ENCODE results near the gene CATSPER3. TPM values are rescaled to one million over a fixed set of nuclear protein-coding genes. Genes with fewer than 3 reads are reported as not detected.

Gene CATSPER3
- total RNA-seq, 1 experiment from 2014 or later = 1.9 TPM

DNA sequence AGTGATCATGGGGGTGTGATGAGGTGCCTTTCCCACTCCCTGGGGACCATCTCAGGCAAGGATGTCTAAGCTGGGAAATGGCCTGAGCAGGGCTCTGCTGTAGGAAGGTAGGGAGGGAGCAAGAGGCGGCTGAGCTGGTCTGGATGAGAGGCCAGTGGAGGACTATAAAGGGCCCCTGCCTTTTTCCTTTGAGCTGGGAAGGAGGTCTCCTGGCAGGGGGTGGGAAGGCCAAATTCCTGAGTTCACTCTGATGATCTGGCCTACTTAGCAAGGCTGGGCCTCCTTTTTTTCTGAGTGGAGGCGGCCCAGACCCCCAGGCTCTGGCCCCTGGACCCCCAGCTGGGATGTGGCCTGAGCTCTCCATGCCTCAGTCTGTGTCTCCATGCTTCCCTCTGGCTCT, 80.6 kb downstream of the CATSPER3 start:
- Mint-ChIP-seq H3K36me3 (ENCODE audit: insufficient read depth, unreplicated experiment) (peaks cover 7% of the 10 kb centered on the region), H3K4me1 (ENCODE audit: insufficient read depth, unreplicated experiment) (no peaks in the 10 kb centered on the region), H3K27me3 (ENCODE audit: insufficient read depth, unreplicated experiment) (no peaks in the 10 kb centered on the region), H3K9me3 (ENCODE audit: unreplicated experiment) (no peaks in the 10 kb centered on the region), H3K27ac (ENCODE audit: low read depth, unreplicated experiment) (no peak overlapping the region), H3K4me3 (ENCODE audit: unreplicated experiment) (no peak overlapping the region)
- no TSS peak for BruUV-seq (replicated peaks)
- ChIA-PET POLR2A (no interaction called here), CTCF (interaction anchor here (0.7 to 0.9 kb wide), 2 partner anchors 11 to 16 kb away, joined by 3 read pairs; no protein-coding TSS in a partner anchor)
- DNase-seq (ENCODE audit: unreplicated experiment) = no peak
- TF ChIP-seq, protein P1, sequence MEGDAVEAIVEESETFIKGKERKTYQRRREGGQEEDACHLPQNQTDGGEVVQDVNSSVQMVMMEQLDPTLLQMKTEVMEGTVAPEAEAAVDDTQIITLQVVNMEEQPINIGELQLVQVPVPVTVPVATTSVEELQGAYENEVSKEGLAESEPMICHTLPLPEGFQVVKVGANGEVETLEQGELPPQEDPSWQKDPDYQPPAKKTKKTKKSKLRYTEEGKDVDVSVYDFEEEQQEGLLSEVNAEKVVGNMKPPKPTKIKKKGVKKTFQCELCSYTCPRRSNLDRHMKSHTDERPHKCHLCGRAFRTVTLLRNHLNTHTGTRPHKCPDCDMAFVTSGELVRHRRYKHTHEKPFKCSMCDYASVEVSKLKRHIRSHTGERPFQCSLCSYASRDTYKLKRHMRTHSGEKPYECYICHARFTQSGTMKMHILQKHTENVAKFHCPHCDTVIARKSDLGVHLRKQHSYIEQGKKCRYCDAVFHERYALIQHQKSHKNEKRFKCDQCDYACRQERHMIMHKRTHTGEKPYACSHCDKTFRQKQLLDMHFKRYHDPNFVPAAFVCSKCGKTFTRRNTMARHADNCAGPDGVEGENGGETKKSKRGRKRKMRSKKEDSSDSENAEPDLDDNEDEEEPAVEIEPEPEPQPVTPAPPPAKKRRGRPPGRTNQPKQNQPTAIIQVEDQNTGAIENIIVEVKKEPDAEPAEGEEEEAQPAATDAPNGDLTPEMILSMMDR (IDR thresholded peaks at IDR 0.05; ENCODE audit: unreplicated experiment) = no peak
- intact Hi-C loops (cut with micrococcal nuclease) = no loop called here

DNA sequence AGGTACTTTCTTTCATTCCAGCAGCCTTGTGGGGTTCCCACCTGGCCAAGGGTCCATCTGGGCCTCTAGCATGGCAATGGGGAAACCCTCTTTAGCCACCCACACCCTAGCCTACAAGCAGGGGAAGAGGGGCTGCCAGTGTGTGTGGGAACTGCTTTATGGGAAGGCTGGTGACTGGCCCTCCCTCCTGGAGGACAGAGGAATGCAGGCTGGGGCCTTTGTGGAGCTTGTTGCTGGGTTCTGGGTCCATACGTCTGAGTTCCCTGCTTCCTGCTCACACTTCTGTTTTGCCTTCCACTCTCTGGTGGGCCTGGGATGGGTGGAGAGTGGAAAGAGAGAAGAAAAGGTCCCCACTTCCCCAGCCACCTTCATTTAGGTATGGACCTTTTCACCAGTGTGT, 81.2 kb downstream of the CATSPER3 start:
- POLR2A ChIA-PET = no interaction called here
- TF ChIP-seq, protein P1 (IDR thresholded peaks at IDR 0.05; ENCODE audit: unreplicated experiment) = no peak
- no TSS peak for BruUV-seq (replicated peaks)
- Mint-ChIP-seq H3K9me3 (ENCODE audit: unreplicated experiment) (no peaks in the 10 kb centered on the region), H3K36me3 (ENCODE audit: insufficient read depth, unreplicated experiment) (peaks cover 7% of the 10 kb centered on the region), H3K27ac (ENCODE audit: low read depth, unreplicated experiment) (no peak overlapping the region), H3K4me1 (ENCODE audit: insufficient read depth, unreplicated experiment) (no peaks in the 10 kb centered on the region), H3K4me3 (ENCODE audit: unreplicated experiment) (no peak overlapping the region), H3K27me3 (ENCODE audit: insufficient read depth, unreplicated experiment) (no peaks in the 10 kb centered on the region)
- intact Hi-C loops (cut with micrococcal nuclease) = no loop called here
- CTCF ChIA-PET = interaction anchor here (0.7 kb wide), 1 partner anchor 16 kb away, joined by 3 read pairs; no protein-coding TSS in a partner anchor
- no peak for DNase-seq (ENCODE audit: unreplicated experiment)

DNA sequence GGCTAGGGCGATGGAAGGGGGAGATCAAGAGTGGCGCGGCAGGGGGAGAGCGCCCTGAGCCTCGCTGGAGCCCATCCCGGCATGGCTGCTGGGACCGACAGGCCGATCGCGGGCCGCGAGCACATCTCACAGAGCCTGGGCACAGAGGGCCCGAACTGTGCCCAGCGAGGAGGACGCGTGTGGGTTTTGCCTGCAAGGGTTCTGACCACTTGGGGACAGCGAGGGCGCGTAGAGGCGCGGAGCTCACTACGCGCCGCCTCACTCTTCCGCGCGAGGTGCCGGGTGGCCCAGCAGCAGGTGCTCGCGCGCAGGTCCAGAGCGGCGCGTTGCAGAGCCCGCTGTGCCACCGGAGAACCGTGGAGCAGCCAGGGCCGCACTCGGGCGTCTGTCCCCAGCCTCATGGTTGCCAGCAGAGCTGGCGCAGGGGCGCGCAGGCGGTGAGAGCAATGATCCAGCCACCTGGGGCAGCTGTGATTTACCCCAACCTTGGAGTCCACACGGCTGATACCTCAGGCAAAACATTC, 82.6 kb downstream of the CATSPER3 start:
- H3K27ac Mint-ChIP-seq (ENCODE audit: low read depth, unreplicated experiment) = no peak overlapping the region
- intact Hi-C loops (cut with micrococcal nuclease) = no loop called here
- CTCF ChIA-PET = interaction anchor here (0.7 kb wide), 1 partner anchor 1162 kb away, joined by 4 read pairs; no protein-coding TSS in a partner anchor
- no TSS peak for BruUV-seq (replicated peaks)
- no peak for DNase-seq (ENCODE audit: unreplicated experiment)
- no peaks in the 10 kb centered on the region for H3K9me3 Mint-ChIP-seq (ENCODE audit: unreplicated experiment)
- H3K4me1 Mint-ChIP-seq (ENCODE audit: insufficient read depth, unreplicated experiment) = no peaks in the 10 kb centered on the region
- TF ChIP-seq, protein P1 (IDR thresholded peaks at IDR 0.05; ENCODE audit: unreplicated experiment) = no peak
- H3K36me3 Mint-ChIP-seq (ENCODE audit: insufficient read depth, unreplicated experiment) = peaks cover 7% of the 10 kb centered on the region
- H3K27me3 Mint-ChIP-seq (ENCODE audit: insufficient read depth, unreplicated experiment) = no peaks in the 10 kb centered on the region
- POLR2A ChIA-PET = interaction anchor here (0.7 kb wide), 1 partner anchor 39 kb away, joined by 4 read pairs; no protein-coding TSS in a partner anchor
- no peak overlapping the region for H3K4me3 Mint-ChIP-seq (ENCODE audit: unreplicated experiment)

DNA sequence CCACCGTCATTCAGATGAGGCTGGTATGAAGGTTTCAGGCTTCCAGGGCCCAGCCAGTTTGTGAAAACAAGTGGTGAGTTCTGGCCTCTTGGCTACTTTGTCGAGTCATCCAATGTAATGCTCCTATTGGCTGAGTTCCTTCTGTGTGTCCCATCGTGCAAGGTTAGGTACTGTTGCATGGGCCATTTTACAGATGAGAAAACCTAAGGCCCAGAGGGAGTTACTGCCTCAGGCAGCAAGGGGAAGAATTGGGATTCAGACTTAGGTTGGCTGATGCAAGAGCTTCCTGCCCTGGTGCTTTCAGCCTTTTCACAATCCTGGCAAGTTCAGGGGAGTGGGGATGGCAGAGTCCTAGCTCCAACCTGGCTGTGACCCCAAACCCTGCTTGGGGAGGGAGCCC, 83.7 kb downstream of the CATSPER3 start:
- Mint-ChIP-seq H3K4me3 (ENCODE audit: unreplicated experiment) (no peak overlapping the region), H3K36me3 (ENCODE audit: insufficient read depth, unreplicated experiment) (peaks cover 7% of the 10 kb centered on the region), H3K27me3 (ENCODE audit: insufficient read depth, unreplicated experiment) (no peaks in the 10 kb centered on the region), H3K4me1 (ENCODE audit: insufficient read depth, unreplicated experiment) (no peaks in the 10 kb centered on the region), H3K27ac (ENCODE audit: low read depth, unreplicated experiment) (no peak overlapping the region), H3K9me3 (ENCODE audit: unreplicated experiment) (no peaks in the 10 kb centered on the region)
- CTCF ChIA-PET = no interaction called here
- intact Hi-C loops (cut with micrococcal nuclease) = no loop called here
- BruUV-seq (replicated peaks) = no TSS peak
- POLR2A ChIA-PET = no interaction called here
- DNase-seq (ENCODE audit: unreplicated experiment) = peak; percentile 33
- TF ChIP-seq, protein P1 (IDR thresholded peaks at IDR 0.05; ENCODE audit: unreplicated experiment) = no peak
